Spleen (tissue), 7 donors: Measurements from ENCODE around the gene STRA8.

Experiments
- POLR2A ChIP-seq, 3 donors: fragments of 450-650 bp; IDR thresholded peaks; one replicate each; pipeline ENCODE4 v1.5.1; 2017; ENCODE audit warnings: antibody characterized with exemption in 3 of 3, mild to moderate bottlenecking in 1 of 3
- POLR2AphosphoS5 ChIP-seq, 3 donors: sonication (generic); formaldehyde crosslinking; IDR thresholded peaks; one replicate each; pipeline ENCODE4 v1.5.1; 2017; ENCODE audit warnings: antibody characterized with exemption in 3 of 3
- TF ChIP-seq, protein P1 (sequence below), 11 experiments: fragments of 200-600 bp in 7 of 11; fragments of 450-650 bp in 4 of 11; sonication (generic) in 4 of 11; IDR thresholded peaks in 8 of 11; conservative IDR thresholded peaks in 3 of 11; 1 replicate in 7 of 11; 2 replicates in 4 of 11; pipeline versions ENCODE4 v1.4.0 to v1.8.0; 2016 to 2021; ENCODE audit warnings: antibody characterized with exemption in 11 of 11, inconsistent platforms in 4 of 11, mild to moderate bottlenecking in 1 of 11
- donor health status: DM: no; HTN: no; CAD: no; lungs with moderate emphysema.
- donor health status: DM: no; HTN: no; CAD: no.
- donor health status: DM: no; HTN: no; CAD: no.

DNA sequence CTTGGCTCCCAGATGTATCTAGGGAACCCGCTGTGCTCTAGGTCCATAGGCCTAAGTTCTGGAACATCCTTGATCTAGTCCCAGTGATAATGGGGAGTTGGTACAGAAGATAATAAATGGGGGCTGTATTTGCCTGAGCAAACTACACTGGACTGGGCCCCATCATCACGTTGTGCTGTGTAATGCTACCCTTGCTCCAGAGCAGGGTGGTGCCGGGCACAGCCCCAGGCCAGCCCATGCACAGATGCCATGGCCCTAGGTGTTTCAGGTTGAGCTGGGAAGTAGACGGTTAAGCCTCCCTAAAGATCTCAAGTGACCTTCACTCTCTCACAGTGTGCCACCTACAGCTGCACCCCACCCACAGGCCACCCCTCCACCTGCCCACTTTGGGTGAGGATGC is 53.2 kb downstream of the STRA8 start:
- TF ChIP-seq, protein P1, sequence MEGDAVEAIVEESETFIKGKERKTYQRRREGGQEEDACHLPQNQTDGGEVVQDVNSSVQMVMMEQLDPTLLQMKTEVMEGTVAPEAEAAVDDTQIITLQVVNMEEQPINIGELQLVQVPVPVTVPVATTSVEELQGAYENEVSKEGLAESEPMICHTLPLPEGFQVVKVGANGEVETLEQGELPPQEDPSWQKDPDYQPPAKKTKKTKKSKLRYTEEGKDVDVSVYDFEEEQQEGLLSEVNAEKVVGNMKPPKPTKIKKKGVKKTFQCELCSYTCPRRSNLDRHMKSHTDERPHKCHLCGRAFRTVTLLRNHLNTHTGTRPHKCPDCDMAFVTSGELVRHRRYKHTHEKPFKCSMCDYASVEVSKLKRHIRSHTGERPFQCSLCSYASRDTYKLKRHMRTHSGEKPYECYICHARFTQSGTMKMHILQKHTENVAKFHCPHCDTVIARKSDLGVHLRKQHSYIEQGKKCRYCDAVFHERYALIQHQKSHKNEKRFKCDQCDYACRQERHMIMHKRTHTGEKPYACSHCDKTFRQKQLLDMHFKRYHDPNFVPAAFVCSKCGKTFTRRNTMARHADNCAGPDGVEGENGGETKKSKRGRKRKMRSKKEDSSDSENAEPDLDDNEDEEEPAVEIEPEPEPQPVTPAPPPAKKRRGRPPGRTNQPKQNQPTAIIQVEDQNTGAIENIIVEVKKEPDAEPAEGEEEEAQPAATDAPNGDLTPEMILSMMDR (IDR thresholded peaks at IDR 0.05 in 8 of 11, conservative IDR thresholded peaks at IDR 0.05 in 3 of 11) = no peak
- TF ChIP-seq POLR2AphosphoS5 (IDR thresholded peaks at IDR 0.05) (no peak), POLR2A (IDR thresholded peaks at IDR 0.05) (no peak)
